Loucy (cell line): Measurements from ENCODE around the gene LCN12.

Source experiments
- H2AFZ ChIP-seq: fragments of 200-600 bp; sonication (generic); 2 replicates; pipeline ENCODE4 v1.6.0; 2016; ENCODE audit warnings: antibody characterized with exemption, mild to moderate bottlenecking, low read length, moderate library complexity
- H3F3A ChIP-seq: fragments of 200-600 bp; 2 replicates; pipeline ENCODE4 v1.6.0; 2016; ENCODE audit warnings: antibody characterized with exemption, low read depth, mild to moderate bottlenecking
- H3K27me3 ChIP-seq: fragments of 200-600 bp; sonication (generic); 2 replicates; pipeline ENCODE4 v1.6.1; 2014; ENCODE audit warnings: low read length, mild to moderate bottlenecking; ENCODE audit not compliant: insufficient read depth, poor library complexity, severe bottlenecking
- H3K36me3 ChIP-seq: fragments of 200-600 bp; sonication (generic); 2 replicates; pipeline ENCODE4 v1.6.1; 2016; ENCODE audit warnings: low read length; ENCODE audit not compliant: insufficient read depth
- H3K4me1 ChIP-seq: fragments of 200-600 bp; sonication (generic); 2 replicates; pipeline ENCODE4 v1.5.1; 2014; ENCODE audit warnings: low read length, mild to moderate bottlenecking; ENCODE audit not compliant: insufficient read depth, poor library complexity, severe bottlenecking
- H3K4me2 ChIP-seq: fragments of 200-600 bp; sonication (generic); 2 replicates; pipeline ENCODE4 v1.6.0; 2014; ENCODE audit warnings: antibody characterized with exemption, low read length, low read depth, mild to moderate bottlenecking; ENCODE audit not compliant: poor library complexity, severe bottlenecking
- H3K4me3 ChIP-seq: fragments of 200-600 bp; sonication (generic); 2 replicates; pipeline ENCODE4 v1.5.1; 2014; ENCODE audit warnings: low read length, mild to moderate bottlenecking, mixed read lengths; ENCODE audit not compliant: poor library complexity, severe bottlenecking
- H3K79me2 ChIP-seq: fragments of 200-600 bp; sonication (generic); 2 replicates; pipeline ENCODE4 v1.6.1; 2014; ENCODE audit warnings: low read length; ENCODE audit not compliant: insufficient read depth
- H3K9ac ChIP-seq: fragments of 200-600 bp; sonication (generic); 2 replicates; pipeline ENCODE4 v1.6.0; 2014; ENCODE audit warnings: mild to moderate bottlenecking, low read depth, low read length, moderate library complexity; ENCODE audit not compliant: poor library complexity, severe bottlenecking
- H3K9me2 ChIP-seq: fragments of 200-600 bp; sonication (generic); replicated peaks from 2 replicates; pipeline ENCODE4 v1.6.1; 2016; ENCODE audit warnings: low read depth, low read length, mixed read lengths
- H3K9me3 ChIP-seq: fragments of 200-600 bp; sonication (generic); 2 replicates; pipeline ENCODE4 v1.6.1; 2014; ENCODE audit warnings: mild to moderate bottlenecking, antibody characterized with exemption, low read length, low read depth; ENCODE audit not compliant: insufficient read depth
- H4K20me1 ChIP-seq: fragments of 200-600 bp; sonication (generic); 2 replicates; pipeline ENCODE4 v1.6.0; 2014; ENCODE audit warnings: antibody characterized with exemption, low read length, mild to moderate bottlenecking; ENCODE audit not compliant: insufficient read depth, poor library complexity, severe bottlenecking
- CTCF ChIP-seq: fragments of 200-600 bp; sonication (generic); conservative IDR thresholded peaks from 2 replicates; pipeline ENCODE4 v1.5.1; 2014; ENCODE audit warnings: mild to moderate bottlenecking, antibody characterized with exemption, low read length
- EZH2phosphoT487 ChIP-seq: fragments of 200-600 bp; IDR thresholded peaks from 2 replicates; pipeline ENCODE4 v1.6.1; 2018; ENCODE audit warnings: antibody characterized with exemption, mild to moderate bottlenecking, moderate library complexity, borderline replicate concordance

Gene LCN12

GRCh38 chr9:136995772-136996311 lies 43.8 kb downstream of the LCN12 start:
- Histone ChIP-seq H3K9me3 (no peaks in the 10 kb centered on the region), H2AFZ (no peak overlapping the region), H3K4me1 (peaks cover 18% of the 10 kb centered on the region), H3K27me3 (no peaks in the 10 kb centered on the region), H3K36me3 (no peaks in the 10 kb centered on the region), H3K4me3 (no peak overlapping the region), H3K9me2 (no peaks in the 10 kb centered on the region), H3K4me2 (no peak overlapping the region), H4K20me1 (peaks cover 12% of the 10 kb centered on the region), H3K79me2 (peaks cover 18% of the 10 kb centered on the region), H3K9ac (peak overlapping the region; percentile 17), H3F3A (no peaks in the 10 kb centered on the region)
- no peak for TF ChIP-seq CTCF
- no peak for TF ChIP-seq EZH2phosphoT487

GRCh38 chr9:136996361-136997292 lies 44.6 kb downstream of the LCN12 start, which contains the start of gene CLIC3:
Gene CLIC3 (minus strand): TSS chr9:136996568. CDS start chr9:136996543, 25 bp downstream.
- TF ChIP-seq EZH2phosphoT487 (no peak), CTCF (no peak)
- Histone ChIP-seq H3K27me3 (no peaks in the 10 kb centered on the region), H3K4me2 (no peak within 1 kb of the TSS), H3K79me2 (peaks cover 18% of the 10 kb centered on the region), H3K9ac (peak within 1 kb of the TSS; percentile 17), H3K4me1 (peaks cover 18% of the 10 kb centered on the region), H3K36me3 (no peaks in the 10 kb centered on the region), H4K20me1 (peaks cover 12% of the 10 kb centered on the region), H2AFZ (no peak within 1 kb of the TSS), H3F3A (no peaks in the 10 kb centered on the region), H3K9me3 (no peaks in the 10 kb centered on the region), H3K4me3 (no peak within 1 kb of the TSS), H3K9me2 (no peaks in the 10 kb centered on the region)

- Histone ChIP-seq H3K4me2 (no peak overlapping the region), H3K27me3 (no peaks in the 10 kb centered on the region), H3F3A (no peaks in the 10 kb centered on the region), H3K4me1 (peaks cover 18% of the 10 kb centered on the region), H4K20me1 (peaks cover 12% of the 10 kb centered on the region), H2AFZ (no peak overlapping the region), H3K9ac (no peak overlapping the region), H3K79me2 (peaks cover 18% of the 10 kb centered on the region), H3K4me3 (no peak overlapping the region), H3K9me3 (no peaks in the 10 kb centered on the region), H3K36me3 (no peaks in the 10 kb centered on the region), H3K9me2 (no peaks in the 10 kb centered on the region)
- no peak for TF ChIP-seq EZH2phosphoT487
- no peak for TF ChIP-seq CTCF
These were observed 45.3 kb downstream of the LCN12 start for GRCh38 chr9:136997371-136997770.
